Nephron (organoid): ENCODE results near the gene FAM151B.
A peak's percentile ranks its signal among the peaks of the same experiment; 100 is the strongest.
"Not testable (repeated sequence)": the region's sequence is repeated elsewhere in the genome, so short reads cannot be mapped to it uniquely, and the experiment has no call there.

Source experiments
- H3K27ac Mint-ChIP-seq, 3 experiments: 2 replicates each; pipeline ENCODE4 v1.8.0; 2020; ENCODE audit warnings: mixed read lengths in 3 of 3, mild to moderate bottlenecking in 2 of 3, moderate library complexity in 1 of 3
- H3K27me3 Mint-ChIP-seq: 2 replicates; pipeline ENCODE4 v1.8.0; 2021; ENCODE audit warnings: low read depth, mild to moderate bottlenecking, moderate library complexity, mixed read lengths
- H3K36me3 Mint-ChIP-seq: 2 replicates; pipeline ENCODE4 v1.8.0; 2020; ENCODE audit warnings: low read depth, mixed read lengths
- H3K4me1 Mint-ChIP-seq: 2 replicates; pipeline ENCODE4 v1.8.0; 2020; ENCODE audit warnings: mixed read lengths
- H3K4me3 Mint-ChIP-seq, 3 experiments: 2 replicates each; pipeline ENCODE4 v1.8.0; 2020; ENCODE audit warnings: mild to moderate bottlenecking in 3 of 3, mixed read lengths in 3 of 3, moderate library complexity in 2 of 3
- H3K9me3 Mint-ChIP-seq: 2 replicates; pipeline ENCODE4 v1.8.0; 2020; ENCODE audit warnings: mixed read lengths
- TF ChIP-seq, protein P1 (sequence below), 3 experiments: fragments of 200-600 bp; sonication (generic); IDR thresholded peaks; one replicate each; pipeline ENCODE4 v1.5.0; 2021; ENCODE audit warnings: antibody characterized with exemption in 3 of 3; ENCODE audit not compliant: unreplicated experiment in 3 of 3

Gene FAM151B

DNA sequence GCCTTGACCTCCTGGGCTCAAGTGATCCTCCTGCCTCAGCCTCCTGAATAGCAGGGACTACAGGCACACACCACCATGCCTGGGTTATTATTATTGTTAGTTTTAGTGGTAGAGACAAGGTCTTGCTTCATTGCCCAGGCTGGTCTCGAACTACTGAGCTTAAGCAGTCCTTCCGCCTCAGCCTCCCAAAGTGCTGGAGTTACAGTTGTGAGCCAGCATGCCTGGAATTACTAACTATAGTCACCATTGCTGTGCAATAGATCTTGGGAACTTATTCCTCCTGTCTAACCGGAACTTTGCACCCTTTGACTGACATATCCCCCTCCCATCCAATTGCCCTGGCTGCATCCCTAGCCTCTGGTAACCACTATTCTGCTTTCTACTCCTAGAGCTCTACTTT is 3.4 kb downstream of the FAM151B start:
- Mint-ChIP-seq H3K4me1 (peaks cover 4% of the 10 kb centered on the region), H3K36me3 (no peaks in the 10 kb centered on the region), H3K4me3 (no peak overlapping the region), H3K9me3 (peaks cover 17% of the 10 kb centered on the region), H3K27ac (no peak overlapping the region), H3K27me3 (peaks cover 18% of the 10 kb centered on the region)
- TF ChIP-seq, protein P1, sequence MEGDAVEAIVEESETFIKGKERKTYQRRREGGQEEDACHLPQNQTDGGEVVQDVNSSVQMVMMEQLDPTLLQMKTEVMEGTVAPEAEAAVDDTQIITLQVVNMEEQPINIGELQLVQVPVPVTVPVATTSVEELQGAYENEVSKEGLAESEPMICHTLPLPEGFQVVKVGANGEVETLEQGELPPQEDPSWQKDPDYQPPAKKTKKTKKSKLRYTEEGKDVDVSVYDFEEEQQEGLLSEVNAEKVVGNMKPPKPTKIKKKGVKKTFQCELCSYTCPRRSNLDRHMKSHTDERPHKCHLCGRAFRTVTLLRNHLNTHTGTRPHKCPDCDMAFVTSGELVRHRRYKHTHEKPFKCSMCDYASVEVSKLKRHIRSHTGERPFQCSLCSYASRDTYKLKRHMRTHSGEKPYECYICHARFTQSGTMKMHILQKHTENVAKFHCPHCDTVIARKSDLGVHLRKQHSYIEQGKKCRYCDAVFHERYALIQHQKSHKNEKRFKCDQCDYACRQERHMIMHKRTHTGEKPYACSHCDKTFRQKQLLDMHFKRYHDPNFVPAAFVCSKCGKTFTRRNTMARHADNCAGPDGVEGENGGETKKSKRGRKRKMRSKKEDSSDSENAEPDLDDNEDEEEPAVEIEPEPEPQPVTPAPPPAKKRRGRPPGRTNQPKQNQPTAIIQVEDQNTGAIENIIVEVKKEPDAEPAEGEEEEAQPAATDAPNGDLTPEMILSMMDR (IDR thresholded peaks at IDR 0.05; ENCODE audit: unreplicated experiment in 3 of 3), result no peak

DNA sequence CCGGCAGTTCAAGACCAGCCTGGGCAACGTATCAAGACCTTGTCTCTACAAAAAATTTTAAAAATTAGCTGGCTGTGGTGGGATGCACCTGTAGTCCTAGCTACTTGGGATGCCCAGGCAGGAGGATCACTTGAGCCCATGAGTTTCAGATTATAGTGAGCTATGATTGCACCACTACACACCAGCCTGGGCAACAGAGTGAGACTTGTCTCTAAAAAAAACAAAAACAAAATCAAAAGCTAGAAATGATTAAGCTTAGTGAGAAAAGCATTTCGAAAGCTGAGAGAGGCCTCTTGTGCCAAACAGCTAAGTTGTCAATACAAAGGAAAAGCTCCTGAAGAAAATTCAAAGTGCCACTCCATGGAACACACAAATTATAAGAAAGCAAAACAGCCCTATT is 4.8 kb downstream of the FAM151B start:
- H3K27ac Mint-ChIP-seq, result peak overlapping the region in 1 of 3 experiments; percentile 75
- peaks cover 14% of the 10 kb centered on the region for H3K27me3 Mint-ChIP-seq
- TF ChIP-seq, protein P1 (IDR thresholded peaks at IDR 0.05; ENCODE audit: unreplicated experiment in 3 of 3), result no peak
- no peak overlapping the region for H3K4me3 Mint-ChIP-seq
- H3K36me3 Mint-ChIP-seq, result no peaks in the 10 kb centered on the region
- peaks cover 4% of the 10 kb centered on the region for H3K4me1 Mint-ChIP-seq
- peaks cover 8% of the 10 kb centered on the region for H3K9me3 Mint-ChIP-seq

DNA sequence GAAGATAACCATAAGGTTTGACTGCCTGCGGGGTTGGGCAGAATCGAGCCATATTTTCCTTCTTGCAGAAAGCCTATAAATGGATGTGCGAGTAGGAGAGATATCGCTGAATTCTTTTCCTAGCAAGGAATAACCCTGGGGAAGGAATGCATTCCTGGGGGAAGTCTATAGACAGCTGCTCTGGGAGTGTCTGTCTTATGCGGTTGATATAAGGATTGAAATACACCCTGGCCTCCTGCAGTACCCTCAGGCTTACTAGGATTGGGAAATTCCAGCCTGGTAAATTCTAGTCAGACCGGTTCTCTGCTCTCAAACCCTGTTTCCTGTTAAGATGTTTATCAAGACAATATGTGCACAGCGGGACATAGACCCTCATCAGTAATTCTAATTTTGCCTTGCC is 5.5 kb downstream of the FAM151B start:
- not testable (repeated sequence) for H3K4me1 Mint-ChIP-seq, H3K4me3 Mint-ChIP-seq, H3K9me3 Mint-ChIP-seq, H3K36me3 Mint-ChIP-seq
- Mint-ChIP-seq H3K27ac (peak overlapping the region in 1 of 3 experiments; percentile 75), H3K27me3 (peaks cover 14% of the 10 kb centered on the region)

DNA sequence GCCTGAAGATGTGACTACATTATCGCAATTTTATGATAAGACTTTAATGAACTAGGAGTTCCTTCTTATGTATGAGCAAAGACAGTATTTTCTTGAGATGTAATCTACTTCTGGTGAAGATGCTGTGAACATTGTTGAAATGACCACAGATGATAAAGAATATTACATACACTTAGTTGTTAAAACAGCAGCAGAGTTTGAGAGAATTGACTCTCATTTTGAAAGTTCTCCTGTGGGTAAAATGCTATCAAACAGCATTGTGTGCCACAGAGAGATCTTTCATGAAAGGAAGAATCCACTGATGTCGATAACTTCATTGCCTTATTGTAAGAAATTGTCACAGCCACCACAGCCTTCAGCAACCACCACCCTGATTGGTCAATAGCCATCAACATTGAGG is 8.0 kb downstream of the FAM151B start:
- peaks cover 6% of the 10 kb centered on the region for H3K27me3 Mint-ChIP-seq
- H3K9me3 Mint-ChIP-seq, result peaks cover 8% of the 10 kb centered on the region
- TF ChIP-seq, protein P1 (IDR thresholded peaks at IDR 0.05; ENCODE audit: unreplicated experiment in 3 of 3), result no peak
- H3K4me1 Mint-ChIP-seq, result no peaks in the 10 kb centered on the region
- H3K36me3 Mint-ChIP-seq, result no peaks in the 10 kb centered on the region
- H3K4me3 Mint-ChIP-seq, result no peak overlapping the region
- no peak overlapping the region for H3K27ac Mint-ChIP-seq

DNA sequence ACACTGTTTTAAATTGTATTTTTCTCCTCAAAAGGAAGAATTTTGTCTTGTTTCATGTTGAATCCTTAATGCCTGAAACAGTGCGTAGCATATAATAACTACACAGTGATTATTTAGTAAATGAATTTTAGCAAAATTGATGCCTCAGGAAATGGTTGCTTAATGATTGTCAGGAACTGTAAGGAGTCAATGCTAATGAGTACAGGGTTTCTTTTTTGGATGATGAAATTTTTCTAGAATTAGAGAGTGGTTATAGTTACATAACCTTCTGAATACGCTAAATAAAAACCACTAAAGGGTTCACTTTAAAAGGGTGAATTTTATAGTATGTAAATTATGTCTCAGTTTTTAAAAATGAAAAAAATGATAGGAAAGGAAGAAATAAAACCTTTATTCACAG is 14.9 kb downstream of the FAM151B start:
- TF ChIP-seq, protein P1 (IDR thresholded peaks at IDR 0.05; ENCODE audit: unreplicated experiment in 3 of 3), result no peak
- Mint-ChIP-seq H3K4me1 (no peaks in the 10 kb centered on the region), H3K36me3 (no peaks in the 10 kb centered on the region), H3K4me3 (no peak overlapping the region), H3K27ac (no peak overlapping the region), H3K9me3 (no peaks in the 10 kb centered on the region), H3K27me3 (no peaks in the 10 kb centered on the region)

DNA sequence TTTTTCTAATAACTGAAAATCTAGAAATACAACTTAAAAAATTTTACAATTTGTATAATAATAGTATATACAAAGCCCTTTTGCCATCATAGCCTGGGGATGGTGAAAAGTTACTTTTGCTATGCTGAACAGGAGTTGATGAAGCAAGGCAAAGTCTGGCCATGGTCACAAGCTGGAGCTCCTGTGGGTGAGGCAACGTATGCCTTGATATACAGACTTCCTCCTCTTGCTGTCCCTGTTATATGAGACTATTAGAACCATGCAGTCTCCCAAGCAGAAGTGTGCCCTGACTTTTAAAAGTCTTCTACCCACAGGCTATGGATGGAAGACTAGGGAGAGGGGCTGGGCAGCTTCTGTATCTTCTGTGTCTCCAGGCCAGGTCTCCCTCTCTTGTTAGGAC is 15.7 kb downstream of the FAM151B start:
- Mint-ChIP-seq H3K4me1 (no peaks in the 10 kb centered on the region), H3K9me3 (no peaks in the 10 kb centered on the region), H3K36me3 (no peaks in the 10 kb centered on the region), H3K27ac (no peak overlapping the region), H3K27me3 (no peaks in the 10 kb centered on the region), H3K4me3 (no peak overlapping the region)
- TF ChIP-seq, protein P1 (IDR thresholded peaks at IDR 0.05; ENCODE audit: unreplicated experiment in 3 of 3), result no peak
